Measurements from ENCODE around the gene SELENOF. TPM values are rescaled to one million over a fixed set of nuclear protein-coding genes. Genes with fewer than 3 reads are reported as not detected.

SELENOF gene
- total RNA-seq, 1 experiment from 2014 or later: 175 TPM

DNA sequence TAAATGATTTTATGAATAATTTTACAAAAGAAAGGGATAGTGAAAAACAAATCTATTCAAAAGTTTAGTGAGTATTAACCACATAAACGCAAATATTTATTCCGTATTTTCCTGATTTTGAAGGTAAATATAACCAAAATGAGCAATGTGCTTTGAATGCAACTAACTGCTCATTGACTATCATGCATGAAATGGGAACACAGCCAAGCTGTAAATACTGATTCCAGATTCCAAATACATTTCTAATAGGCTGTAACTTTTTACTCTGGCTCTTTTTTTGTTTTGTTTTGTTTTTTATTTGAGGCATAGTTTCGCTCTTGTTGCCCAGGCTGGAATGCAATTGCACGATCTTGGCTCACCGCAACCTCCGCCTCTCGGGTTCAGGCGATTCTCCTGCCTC lies 41.8 kb downstream of the SELENOF start:
- Histone ChIP-seq H3K4me2 (ENCODE audit: low read length) (no peak overlapping the region), H3K9me3 (ENCODE audit: control insufficient read depth in 1 of 2, insufficient read depth in 1 of 2, low read depth in 1 of 2, low read length in 2 of 2) (no peaks in the 10 kb centered on the region), H3K4me3 (replicated peaks in 1 of 2; ENCODE audit: low read depth in 1 of 2, low read length in 2 of 2) (no peak overlapping the region), H3K4me1 (ENCODE audit: control insufficient read depth in 1 of 2, insufficient read depth in 2 of 2, low read length in 2 of 2) (no peaks in the 10 kb centered on the region), H2AFZ (ENCODE audit: low read depth, low read length, poor library complexity, severe bottlenecking) (no peak overlapping the region), H3K27ac (ENCODE audit: low read depth, low read length) (no peak overlapping the region), H3K36me3 (ENCODE audit: control insufficient read depth in 1 of 2, insufficient read depth in 2 of 2, low read length in 2 of 2) (0 out of 4 replicates have a peak, but pooled peaks cover 0 to 3% of the 10 kb centered on the region in 2 experiments), H3K79me2 (ENCODE audit: insufficient read depth, low read length) (peaks cover 16% of the 10 kb centered on the region; the same call in 1 of the 2 replicates), H4K20me1 (ENCODE audit: insufficient read depth) (peaks cover 9% of the 10 kb centered on the region), H3K9me2 (ENCODE audit: insufficient read depth) (no peaks in the 10 kb centered on the region), H3K27me3 (ENCODE audit: insufficient read depth, low read length) (no peaks in the 10 kb centered on the region), H3K9ac (ENCODE audit: low read length) (no peak overlapping the region)
- TF ChIP-seq ZFX (IDR thresholded peaks at IDR 0.05): no peak
- TF ChIP-seq, protein P1, sequence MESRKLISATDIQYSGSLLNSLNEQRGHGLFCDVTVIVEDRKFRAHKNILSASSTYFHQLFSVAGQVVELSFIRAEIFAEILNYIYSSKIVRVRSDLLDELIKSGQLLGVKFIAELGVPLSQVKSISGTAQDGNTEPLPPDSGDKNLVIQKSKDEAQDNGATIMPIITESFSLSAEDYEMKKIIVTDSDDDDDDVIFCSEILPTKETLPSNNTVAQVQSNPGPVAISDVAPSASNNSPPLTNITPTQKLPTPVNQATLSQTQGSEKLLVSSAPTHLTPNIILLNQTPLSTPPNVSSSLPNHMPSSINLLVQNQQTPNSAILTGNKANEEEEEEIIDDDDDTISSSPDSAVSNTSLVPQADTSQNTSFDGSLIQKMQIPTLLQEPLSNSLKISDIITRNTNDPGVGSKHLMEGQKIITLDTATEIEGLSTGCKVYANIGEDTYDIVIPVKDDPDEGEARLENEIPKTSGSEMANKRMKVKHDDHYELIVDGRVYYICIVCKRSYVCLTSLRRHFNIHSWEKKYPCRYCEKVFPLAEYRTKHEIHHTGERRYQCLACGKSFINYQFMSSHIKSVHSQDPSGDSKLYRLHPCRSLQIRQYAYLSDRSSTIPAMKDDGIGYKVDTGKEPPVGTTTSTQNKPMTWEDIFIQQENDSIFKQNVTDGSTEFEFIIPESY (IDR thresholded peaks at IDR 0.05; ENCODE audit: extremely low read depth, insufficient replicate concordance, low read length): no peak
- no peak for TF ChIP-seq ZNF274 (IDR thresholded peaks at IDR 0.05; ENCODE audit: low read depth, low read length)
- no peak for TF ChIP-seq SRF (IDR thresholded peaks at IDR 0.05; ENCODE audit: low read depth)
- TF ChIP-seq CEBPB (IDR thresholded peaks at IDR 0.05; ENCODE audit: low read depth): no peak
- no peak for TF ChIP-seq JUND (IDR thresholded peaks at IDR 0.05)
- no peak for TF ChIP-seq EZH2 (IDR thresholded peaks at IDR 0.05)
- TF ChIP-seq EZH2phosphoT487 (IDR thresholded peaks at IDR 0.05; ENCODE audit: borderline replicate concordance): no peak
- no peak for TF ChIP-seq EGR1 (IDR thresholded peaks at IDR 0.05; ENCODE audit: low read depth)
- TF ChIP-seq TCF7L2 (IDR thresholded peaks at IDR 0.05; ENCODE audit: borderline replicate concordance, extremely low read depth, insufficient read depth, insufficient read length): no peak
- TF ChIP-seq, protein P2, sequence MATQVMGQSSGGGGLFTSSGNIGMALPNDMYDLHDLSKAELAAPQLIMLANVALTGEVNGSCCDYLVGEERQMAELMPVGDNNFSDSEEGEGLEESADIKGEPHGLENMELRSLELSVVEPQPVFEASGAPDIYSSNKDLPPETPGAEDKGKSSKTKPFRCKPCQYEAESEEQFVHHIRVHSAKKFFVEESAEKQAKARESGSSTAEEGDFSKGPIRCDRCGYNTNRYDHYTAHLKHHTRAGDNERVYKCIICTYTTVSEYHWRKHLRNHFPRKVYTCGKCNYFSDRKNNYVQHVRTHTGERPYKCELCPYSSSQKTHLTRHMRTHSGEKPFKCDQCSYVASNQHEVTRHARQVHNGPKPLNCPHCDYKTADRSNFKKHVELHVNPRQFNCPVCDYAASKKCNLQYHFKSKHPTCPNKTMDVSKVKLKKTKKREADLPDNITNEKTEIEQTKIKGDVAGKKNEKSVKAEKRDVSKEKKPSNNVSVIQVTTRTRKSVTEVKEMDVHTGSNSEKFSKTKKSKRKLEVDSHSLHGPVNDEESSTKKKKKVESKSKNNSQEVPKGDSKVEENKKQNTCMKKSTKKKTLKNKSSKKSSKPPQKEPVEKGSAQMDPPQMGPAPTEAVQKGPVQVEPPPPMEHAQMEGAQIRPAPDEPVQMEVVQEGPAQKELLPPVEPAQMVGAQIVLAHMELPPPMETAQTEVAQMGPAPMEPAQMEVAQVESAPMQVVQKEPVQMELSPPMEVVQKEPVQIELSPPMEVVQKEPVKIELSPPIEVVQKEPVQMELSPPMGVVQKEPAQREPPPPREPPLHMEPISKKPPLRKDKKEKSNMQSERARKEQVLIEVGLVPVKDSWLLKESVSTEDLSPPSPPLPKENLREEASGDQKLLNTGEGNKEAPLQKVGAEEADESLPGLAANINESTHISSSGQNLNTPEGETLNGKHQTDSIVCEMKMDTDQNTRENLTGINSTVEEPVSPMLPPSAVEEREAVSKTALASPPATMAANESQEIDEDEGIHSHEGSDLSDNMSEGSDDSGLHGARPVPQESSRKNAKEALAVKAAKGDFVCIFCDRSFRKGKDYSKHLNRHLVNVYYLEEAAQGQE (IDR thresholded peaks at IDR 0.05; ENCODE audit: low read depth): no peak
- TF ChIP-seq CBX3 (IDR thresholded peaks at IDR 0.05; ENCODE audit: low read depth): no peak
- TF ChIP-seq RAD21 (IDR thresholded peaks at IDR 0.05; ENCODE audit: low read depth): no peak
- no peak for TF ChIP-seq SIN3A (IDR thresholded peaks at IDR 0.05; ENCODE audit: low read depth)
- no peak for TF ChIP-seq YY1 (IDR thresholded peaks at IDR 0.05; ENCODE audit: extremely low read depth, insufficient replicate concordance, low read depth, low read length)
- no peak for TF ChIP-seq POLR2AphosphoS5 (IDR thresholded peaks at IDR 0.05; ENCODE audit: low read depth, low read length)
- TF ChIP-seq, protein P3, sequence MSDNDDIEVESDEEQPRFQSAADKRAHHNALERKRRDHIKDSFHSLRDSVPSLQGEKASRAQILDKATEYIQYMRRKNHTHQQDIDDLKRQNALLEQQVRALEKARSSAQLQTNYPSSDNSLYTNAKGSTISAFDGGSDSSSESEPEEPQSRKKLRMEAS (IDR thresholded peaks at IDR 0.05): no peak
- TF ChIP-seq, protein P4, sequence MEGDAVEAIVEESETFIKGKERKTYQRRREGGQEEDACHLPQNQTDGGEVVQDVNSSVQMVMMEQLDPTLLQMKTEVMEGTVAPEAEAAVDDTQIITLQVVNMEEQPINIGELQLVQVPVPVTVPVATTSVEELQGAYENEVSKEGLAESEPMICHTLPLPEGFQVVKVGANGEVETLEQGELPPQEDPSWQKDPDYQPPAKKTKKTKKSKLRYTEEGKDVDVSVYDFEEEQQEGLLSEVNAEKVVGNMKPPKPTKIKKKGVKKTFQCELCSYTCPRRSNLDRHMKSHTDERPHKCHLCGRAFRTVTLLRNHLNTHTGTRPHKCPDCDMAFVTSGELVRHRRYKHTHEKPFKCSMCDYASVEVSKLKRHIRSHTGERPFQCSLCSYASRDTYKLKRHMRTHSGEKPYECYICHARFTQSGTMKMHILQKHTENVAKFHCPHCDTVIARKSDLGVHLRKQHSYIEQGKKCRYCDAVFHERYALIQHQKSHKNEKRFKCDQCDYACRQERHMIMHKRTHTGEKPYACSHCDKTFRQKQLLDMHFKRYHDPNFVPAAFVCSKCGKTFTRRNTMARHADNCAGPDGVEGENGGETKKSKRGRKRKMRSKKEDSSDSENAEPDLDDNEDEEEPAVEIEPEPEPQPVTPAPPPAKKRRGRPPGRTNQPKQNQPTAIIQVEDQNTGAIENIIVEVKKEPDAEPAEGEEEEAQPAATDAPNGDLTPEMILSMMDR (IDR thresholded peaks at IDR 0.05 in 2 of 3, conservative IDR thresholded peaks at IDR 0.05 in 1 of 3; ENCODE audit: borderline replicate concordance in 1 of 3, insufficient read depth in 1 of 3, low read depth in 2 of 3, low read length in 2 of 3): no peak
- TF ChIP-seq SP1 (IDR thresholded peaks at IDR 0.05; ENCODE audit: low read depth): no peak
- TF ChIP-seq FOSL1 (IDR thresholded peaks at IDR 0.05; ENCODE audit: low read depth): no peak
- no peak for DNase-seq (ENCODE audit: low read depth, low spot score)
- ChIA-PET CTCF (no interaction called here), RAD21 (ENCODE audit: low non-redundant PET in 1 of 2, low total read pairs in 2 of 2, uncharacterized antibody in 2 of 2, unreplicated experiment in 2 of 2) (no interaction called here), POLR2A (no interaction called here)
- intact Hi-C loops (cut with micrococcal nuclease): no loop called here
- no TSS peak for BruUV-seq (replicated peaks)
- ATAC-seq: no peak
